Vagina (tissue), 2 donors: ENCODE data around the gene ST6GALNAC3. TPM values are rescaled to one million over a fixed set of nuclear protein-coding genes. Genes with fewer than 3 reads are reported as not detected.

ENCODE experiments used
- DNase-seq, 2 donors: peaks; one replicate each; pipeline ENCODE4 v3.0.0-alpha.2; 2017; ENCODE audit errors: extremely low spot score in 2 of 2
- H3K27ac ChIP-seq: fragments of 200-600 bp; sonication (generic); one replicate; pipeline ENCODE4 v1.5.1; 2019
- H3K27me3 ChIP-seq: fragments of 200-600 bp; sonication (generic); one replicate; pipeline ENCODE4 v1.5.1; 2019
- H3K36me3 ChIP-seq, 2 donors: fragments of 200-600 bp; sonication (generic); one replicate each; pipeline ENCODE4 v1.5.1; 2017 to 2019
- H3K4me1 ChIP-seq: fragments of 200-600 bp; sonication (generic); one replicate; pipeline ENCODE4 v1.5.1; 2019
- H3K4me3 ChIP-seq, 2 donors: fragments of 200-600 bp; sonication (generic); 1 replicate in 1 of 2; 2 replicates in 1 of 2; pipeline ENCODE4 v1.5.1; 2016 to 2019
- H3K9me3 ChIP-seq: fragments of 200-600 bp; sonication (generic); one replicate; pipeline ENCODE4 v1.5.1; 2019
- POLR2A ChIP-seq, 2 donors: fragments of 450-650 bp; IDR thresholded peaks; one replicate each; pipeline ENCODE4 v1.6.1; 2017; ENCODE audit warnings: antibody characterized with exemption in 2 of 2, mild to moderate bottlenecking in 2 of 2, moderate library complexity in 2 of 2
- POLR2AphosphoS5 ChIP-seq, 2 donors: sonication (generic); formaldehyde crosslinking; IDR thresholded peaks; one replicate each; pipeline ENCODE4 v1.9.0; 2017; ENCODE audit warnings: antibody characterized with exemption in 2 of 2, mild to moderate bottlenecking in 2 of 2, low read depth in 1 of 2; ENCODE audit not compliant: insufficient read depth in 1 of 2
- intact Hi-C: fragments of 100-400 bp; cut with DNase I; formaldehyde crosslinking; loops from one replicate; pipeline ENCODE4 v1.15.1; 2023
- total RNA-seq: library from RNA; depleted of rRNA; stranded (reverse); fragments of >200 nt; gene quantifications from one replicate; pipeline ENCODE4 v1.2.3, GENCODE V29; 2016
- TF ChIP-seq, protein P1 (sequence below), 3 experiments: fragments of 450-650 bp in 2 of 3; fragments of 200-600 bp in 1 of 3; sonication (generic) in 1 of 3; IDR thresholded peaks; one replicate each; pipeline ENCODE4 v1.5.1; 2017 to 2019; ENCODE audit warnings: antibody characterized with exemption in 3 of 3, mild to moderate bottlenecking in 2 of 3, moderate library complexity in 2 of 3

ST6GALNAC3 gene
- total RNA-seq, 1 donor from 2014 or later: 21.1 TPM

DNA sequence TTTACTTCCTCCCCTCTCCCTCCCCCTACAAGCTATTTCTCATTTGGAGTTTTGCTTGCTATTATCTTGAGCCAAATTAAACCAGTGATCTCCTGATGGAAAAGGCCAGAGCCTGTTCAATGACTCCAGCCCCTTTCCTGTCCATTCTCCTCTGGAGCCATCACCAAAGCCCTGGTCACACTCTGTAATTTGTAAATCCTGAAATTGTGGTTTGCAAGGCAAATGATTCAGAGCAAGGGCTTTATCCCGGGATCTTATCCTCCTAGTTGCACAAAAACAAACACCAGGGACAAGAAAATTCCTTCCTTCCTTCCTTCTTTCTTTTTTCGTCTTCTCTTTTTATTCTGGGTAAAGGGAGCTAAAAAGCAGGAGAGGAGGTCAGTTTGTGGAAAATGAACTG, 426.6 kb downstream of the ST6GALNAC3 start:
- no peaks in the 10 kb centered on the region for H3K4me1 ChIP-seq
- intact Hi-C loops: no loop called here

DNA sequence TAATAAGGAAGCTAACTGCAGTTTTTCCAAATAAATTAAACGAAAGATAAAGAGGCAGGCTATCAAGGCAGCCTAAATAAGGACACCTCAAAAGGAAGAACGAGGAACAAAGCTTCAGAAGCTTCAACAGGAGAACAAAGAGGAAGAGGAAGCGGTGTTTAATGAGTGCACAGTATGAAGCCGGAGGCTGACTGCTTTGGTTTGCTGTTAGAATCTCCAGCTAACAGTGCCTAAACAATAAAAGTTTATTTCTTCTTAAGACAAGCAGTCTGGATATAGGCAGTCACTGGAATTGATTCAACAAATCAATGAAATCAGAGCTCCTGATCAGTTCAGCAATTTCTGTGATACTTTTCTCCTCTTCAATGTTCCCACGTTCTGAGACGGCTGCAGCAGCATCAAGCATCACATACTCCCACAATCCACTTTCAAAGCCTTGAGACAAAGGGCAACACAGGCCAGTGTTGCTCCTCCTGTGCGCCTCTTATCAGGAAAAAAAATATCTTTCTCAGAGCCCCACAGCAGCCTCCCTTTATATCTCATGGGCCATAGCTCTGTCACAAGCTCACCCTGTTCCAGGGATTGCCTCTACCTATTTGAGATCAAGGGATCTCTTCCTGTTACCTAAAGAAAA, 427.2 kb downstream of the ST6GALNAC3 start:
- H3K4me3 ChIP-seq: no peak overlapping the region
- no peak for DNase-seq
- H3K4me1 ChIP-seq: no peaks in the 10 kb centered on the region
- no peaks in the 10 kb centered on the region for H3K27me3 ChIP-seq
- no peaks in the 10 kb centered on the region for H3K9me3 ChIP-seq
- intact Hi-C loops: no loop called here
- H3K27ac ChIP-seq: no peak overlapping the region
- TF ChIP-seq POLR2AphosphoS5 (IDR thresholded peaks at IDR 0.05; ENCODE audit: insufficient read depth in 1 of 2, low read depth in 1 of 2): no peak
- TF ChIP-seq, protein P1, sequence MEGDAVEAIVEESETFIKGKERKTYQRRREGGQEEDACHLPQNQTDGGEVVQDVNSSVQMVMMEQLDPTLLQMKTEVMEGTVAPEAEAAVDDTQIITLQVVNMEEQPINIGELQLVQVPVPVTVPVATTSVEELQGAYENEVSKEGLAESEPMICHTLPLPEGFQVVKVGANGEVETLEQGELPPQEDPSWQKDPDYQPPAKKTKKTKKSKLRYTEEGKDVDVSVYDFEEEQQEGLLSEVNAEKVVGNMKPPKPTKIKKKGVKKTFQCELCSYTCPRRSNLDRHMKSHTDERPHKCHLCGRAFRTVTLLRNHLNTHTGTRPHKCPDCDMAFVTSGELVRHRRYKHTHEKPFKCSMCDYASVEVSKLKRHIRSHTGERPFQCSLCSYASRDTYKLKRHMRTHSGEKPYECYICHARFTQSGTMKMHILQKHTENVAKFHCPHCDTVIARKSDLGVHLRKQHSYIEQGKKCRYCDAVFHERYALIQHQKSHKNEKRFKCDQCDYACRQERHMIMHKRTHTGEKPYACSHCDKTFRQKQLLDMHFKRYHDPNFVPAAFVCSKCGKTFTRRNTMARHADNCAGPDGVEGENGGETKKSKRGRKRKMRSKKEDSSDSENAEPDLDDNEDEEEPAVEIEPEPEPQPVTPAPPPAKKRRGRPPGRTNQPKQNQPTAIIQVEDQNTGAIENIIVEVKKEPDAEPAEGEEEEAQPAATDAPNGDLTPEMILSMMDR (IDR thresholded peaks at IDR 0.05): no peak
- no peak for TF ChIP-seq POLR2A (IDR thresholded peaks at IDR 0.05)
- no peaks in the 10 kb centered on the region for H3K36me3 ChIP-seq

More for the DNA sequence above, 426.6 kb downstream of the ST6GALNAC3 start:
- Histone ChIP-seq H3K9me3 (no peaks in the 10 kb centered on the region), H3K4me3 (no peak overlapping the region), H3K27ac (no peak overlapping the region), H3K36me3 (no peaks in the 10 kb centered on the region), H3K27me3 (no peaks in the 10 kb centered on the region)
- DNase-seq: no peak
- TF ChIP-seq POLR2AphosphoS5 (IDR thresholded peaks at IDR 0.05; ENCODE audit: insufficient read depth in 1 of 2, low read depth in 1 of 2): no peak
- TF ChIP-seq, protein P1 (IDR thresholded peaks at IDR 0.05): no peak
- TF ChIP-seq POLR2A (IDR thresholded peaks at IDR 0.05): no peak

DNA sequence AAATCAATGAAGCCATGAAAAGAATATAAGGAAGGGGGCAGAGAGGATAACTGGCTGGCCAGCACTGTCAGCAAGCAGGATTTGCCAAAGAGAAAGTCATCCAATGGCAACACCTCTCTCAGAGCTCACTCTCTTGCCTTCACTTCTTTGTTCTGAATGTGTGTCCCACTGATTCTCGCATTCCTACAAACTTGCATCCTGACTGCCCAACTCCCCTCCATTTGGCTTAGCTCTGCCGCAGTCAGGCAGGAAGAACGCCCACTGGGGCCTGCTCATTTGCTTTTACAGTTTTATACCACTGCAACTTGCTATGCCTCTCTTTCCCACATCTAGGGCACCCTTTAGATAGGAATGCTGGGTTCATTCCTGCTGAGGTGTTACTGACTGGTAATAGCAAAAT, 428.6 kb downstream of the ST6GALNAC3 start:
- Histone ChIP-seq H3K9me3 (no peaks in the 10 kb centered on the region), H3K4me3 (no peak overlapping the region), H3K27me3 (no peaks in the 10 kb centered on the region), H3K4me1 (no peaks in the 10 kb centered on the region), H3K36me3 (no peaks in the 10 kb centered on the region), H3K27ac (no peak overlapping the region)
- TF ChIP-seq, protein P1 (IDR thresholded peaks at IDR 0.05): no peak
- TF ChIP-seq POLR2AphosphoS5 (IDR thresholded peaks at IDR 0.05; ENCODE audit: insufficient read depth in 1 of 2, low read depth in 1 of 2): no peak
- TF ChIP-seq POLR2A (IDR thresholded peaks at IDR 0.05): no peak
- DNase-seq: no peak
- intact Hi-C loops: no loop called here

DNA sequence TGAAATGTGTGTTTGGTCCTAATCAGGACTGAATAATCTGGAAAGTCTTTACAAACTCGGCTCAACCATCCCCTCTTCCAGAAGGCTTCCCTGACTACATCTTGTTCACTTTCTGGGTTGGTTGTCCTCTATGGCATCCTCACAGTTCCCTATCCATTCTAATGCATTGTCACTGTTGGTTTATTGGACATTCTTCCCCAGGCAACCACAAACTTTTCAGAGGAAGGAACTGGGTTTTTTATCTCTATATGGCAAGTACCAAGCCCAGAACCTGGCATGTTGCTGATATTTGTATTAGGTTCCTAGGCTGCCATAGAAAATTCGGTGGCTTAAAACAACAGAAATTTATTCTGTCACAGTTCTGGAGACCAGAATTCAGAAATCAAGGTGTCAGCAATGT, 429.2 kb downstream of the ST6GALNAC3 start:
- intact Hi-C loops: no loop called here
- H3K9me3 ChIP-seq: no peaks in the 10 kb centered on the region
- no peak for DNase-seq
- TF ChIP-seq POLR2A (IDR thresholded peaks at IDR 0.05) (no peak), POLR2AphosphoS5 (IDR thresholded peaks at IDR 0.05; ENCODE audit: insufficient read depth in 1 of 2, low read depth in 1 of 2) (no peak)
- TF ChIP-seq, protein P1 (IDR thresholded peaks at IDR 0.05): no peak
- no peaks in the 10 kb centered on the region for H3K4me1 ChIP-seq
- no peak overlapping the region for H3K4me3 ChIP-seq
- no peaks in the 10 kb centered on the region for H3K27me3 ChIP-seq
- H3K27ac ChIP-seq: no peak overlapping the region
- no peaks in the 10 kb centered on the region for H3K36me3 ChIP-seq

DNA sequence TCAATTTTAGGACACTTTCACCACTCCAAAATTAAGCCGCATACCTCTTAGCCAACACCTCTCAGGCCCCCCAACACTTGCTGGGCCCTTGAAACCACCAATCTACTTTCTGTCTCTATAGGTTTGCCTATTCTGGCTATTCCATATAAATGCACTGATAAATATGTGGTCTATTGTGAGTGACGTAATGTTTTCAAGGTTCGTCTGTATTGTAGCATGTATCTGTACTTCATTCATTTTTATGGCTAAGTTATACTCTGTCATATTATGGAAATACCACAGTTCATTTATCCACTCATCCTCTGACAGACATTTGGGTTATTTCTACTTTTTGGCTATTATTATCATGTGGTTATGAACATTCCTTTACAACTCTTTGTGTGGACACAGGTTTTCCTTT, 432.8 kb downstream of the ST6GALNAC3 start:
- intact Hi-C loops: no loop called here
- Histone ChIP-seq H3K27me3 (no peaks in the 10 kb centered on the region), H3K4me1 (no peaks in the 10 kb centered on the region), H3K4me3 (no peak overlapping the region), H3K9me3 (no peaks in the 10 kb centered on the region), H3K27ac (no peak overlapping the region), H3K36me3 (no peaks in the 10 kb centered on the region)
- no peak for DNase-seq
- TF ChIP-seq, protein P1 (IDR thresholded peaks at IDR 0.05): no peak
- TF ChIP-seq POLR2A (IDR thresholded peaks at IDR 0.05) (no peak), POLR2AphosphoS5 (IDR thresholded peaks at IDR 0.05; ENCODE audit: insufficient read depth in 1 of 2, low read depth in 1 of 2) (no peak)
